Embryonic facial prominence (tissue), 1 donor: ENCODE measurements around the gene REM1.
"Not testable (repeated sequence)": the region's sequence is repeated elsewhere in the genome, so short reads cannot be mapped to it uniquely, and the experiment has no call there.

Experiments
- DNase-seq: peaks from one replicate; pipeline ENCODE4 v3.0.0-alpha.2; 2016; ENCODE audit errors: extremely low spot score

REM1 gene

GRCh38 chr20:31474758-31475427, at the start of gene REM1, which contains the start of gene DEFB124:
Gene REM1, plus strand, starts transcription at chr20:31475288. Its CDS starts 1,158 bp downstream, at chr20:31476446.
Gene DEFB124, minus strand, starts transcription at chr20:31475127. Its CDS starts 2,114 bp downstream, at chr20:31473013.
- no peak for DNase-seq

GRCh38 chr20:31425797-31426196, 49.3 kb upstream of the REM1 start:
- no peak for DNase-seq

GRCh38 chr20:31426891-31427551, 48.1 kb upstream of the REM1 start:
- not testable (repeated sequence) for DNase-seq

GRCh38 chr20:31427576-31427975, 47.5 kb upstream of the REM1 start:
- DNase-seq = not testable (repeated sequence)

- no peak for DNase-seq
These were observed 44.4 kb upstream of the REM1 start for GRCh38 chr20:31430568-31431115.

- no peak for DNase-seq
These were observed 35.0 kb upstream of the REM1 start, which contains the start of gene DEFB123 for GRCh38 chr20:31440012-31440659. Gene DEFB123, plus strand, starts transcription at chr20:31440632. Its CDS starts 67 bp downstream, at chr20:31440699.

GRCh38 chr20:31446084-31446819, 28.8 kb upstream of the REM1 start:
- no peak for DNase-seq

GRCh38 chr20:31449511-31450414, 25.3 kb upstream of the REM1 start:
- no peak for DNase-seq

- no peak for DNase-seq
These were observed 22.5 kb upstream of the REM1 start for GRCh38 chr20:31452575-31452974.

- no peak for DNase-seq
These were observed 20.7 kb upstream of the REM1 start for GRCh38 chr20:31454361-31454760.

- not testable (repeated sequence) for DNase-seq
These were observed 4.1 kb upstream of the REM1 start for GRCh38 chr20:31470946-31471345.

- no peak for DNase-seq
These were observed 2.4 kb upstream of the REM1 start for GRCh38 chr20:31472395-31473330.

- DNase-seq = no peak
These were observed 1.6 kb upstream of the REM1 start for GRCh38 chr20:31473331-31474096.

- no peak for DNase-seq
These were observed 1.0 kb upstream of the REM1 start for GRCh38 chr20:31474097-31474436.

GRCh38 chr20:31475472-31476293, 595 bp downstream of the REM1 start:
- DNase-seq = no peak

- DNase-seq = no peak
These were observed 1.2 kb downstream of the REM1 start for GRCh38 chr20:31476294-31476585.

- no peak for DNase-seq
These were observed 1.6 kb downstream of the REM1 start for GRCh38 chr20:31476643-31477215.

GRCh38 chr20:31484001-31484400, 8.9 kb downstream of the REM1 start:
- DNase-seq = no peak
